Nasal cavity respiratory epithelium epithelial cell of viscerocranial mucosa (primary cell): ENCODE data around the gene NUDT4. TPM values are rescaled to one million over a fixed set of nuclear protein-coding genes. Genes with fewer than 3 reads are reported as not detected.

Experiments used
- total RNA-seq: library from RNA; depleted of rRNA; stranded (reverse); fragments of >200 nt; gene quantifications from 2 replicates; pipeline ENCODE4 v1.2.3, GENCODE V29; 2014

The NUDT4 gene
- 51.6 and 66.0 TPM in 2 replicates for total RNA-seq

GRCh38 chr12:93377252-93378195 lies at the start of gene NUDT4:
Gene NUDT4, plus strand, starts transcription at chr12:93377925. Its CDS starts 398 bp downstream, at chr12:93378323.

GRCh38 chr12:93441617-93442410 lies 64.1 kb downstream of the NUDT4 start, which contains the start of gene UBE2N:
Gene UBE2N, minus strand, starts transcription at chr12:93441947. Its CDS starts 63 bp downstream, at chr12:93441884.

Other genes with a start within 250 kb of the NUDT4 start
- 63.6 and 73.6 TPM in 2 replicates for gene UBE2N, start 64.0 kb downstream of the NUDT4 start, total RNA-seq
- 112 and 130 TPM in 2 replicates for gene MRPL42, start 89.6 kb downstream of the NUDT4 start, total RNA-seq
- gene SOCS2, start 194.8 kb downstream of the NUDT4 start, total RNA-seq = 15.0 and 26.3 TPM in 2 replicates